DND-41 (cell line): ENCODE measurements around the gene POR.
"Not testable (repeated sequence)": the region's sequence is repeated elsewhere in the genome, so short reads cannot be mapped to it uniquely, and the experiment has no call there.

ENCODE experiments used
- EZH2 ChIP-seq: IDR thresholded peaks from 3 replicates; pipeline ENCODE4 v1.6.1; 2012; ENCODE audit warnings: borderline replicate concordance, low read depth, mild to moderate bottlenecking, moderate library complexity, low read length, inconsistent platforms; ENCODE audit not compliant: severe bottlenecking
- TF ChIP-seq, protein P1 (sequence below): IDR thresholded peaks from 2 replicates; pipeline ENCODE4 v1.5.1; 2012; ENCODE audit warnings: borderline replicate concordance, low read length, moderate library complexity, mild to moderate bottlenecking; ENCODE audit not compliant: poor library complexity, severe bottlenecking; ENCODE audit errors: extremely low read depth

DNA sequence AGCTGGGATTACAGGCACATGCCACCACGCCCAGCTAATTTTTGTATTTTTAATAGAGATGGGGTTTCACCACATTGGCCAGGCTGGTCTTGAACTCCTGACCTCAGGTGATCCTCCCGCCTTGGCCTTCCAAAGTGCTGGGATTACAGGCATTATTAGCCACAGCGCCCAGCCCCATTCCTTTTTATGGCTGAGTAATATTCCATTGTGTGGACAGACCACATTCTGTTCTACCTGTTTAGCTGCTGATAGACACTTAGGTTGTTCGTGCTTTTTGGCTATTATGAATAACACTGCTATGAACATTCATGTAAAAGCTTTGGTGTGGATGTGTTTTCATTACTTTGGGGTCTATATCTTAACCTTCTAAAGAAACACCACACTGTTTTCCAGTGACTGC, 103.6 kb downstream of the POR start:
- TF ChIP-seq, protein P1, sequence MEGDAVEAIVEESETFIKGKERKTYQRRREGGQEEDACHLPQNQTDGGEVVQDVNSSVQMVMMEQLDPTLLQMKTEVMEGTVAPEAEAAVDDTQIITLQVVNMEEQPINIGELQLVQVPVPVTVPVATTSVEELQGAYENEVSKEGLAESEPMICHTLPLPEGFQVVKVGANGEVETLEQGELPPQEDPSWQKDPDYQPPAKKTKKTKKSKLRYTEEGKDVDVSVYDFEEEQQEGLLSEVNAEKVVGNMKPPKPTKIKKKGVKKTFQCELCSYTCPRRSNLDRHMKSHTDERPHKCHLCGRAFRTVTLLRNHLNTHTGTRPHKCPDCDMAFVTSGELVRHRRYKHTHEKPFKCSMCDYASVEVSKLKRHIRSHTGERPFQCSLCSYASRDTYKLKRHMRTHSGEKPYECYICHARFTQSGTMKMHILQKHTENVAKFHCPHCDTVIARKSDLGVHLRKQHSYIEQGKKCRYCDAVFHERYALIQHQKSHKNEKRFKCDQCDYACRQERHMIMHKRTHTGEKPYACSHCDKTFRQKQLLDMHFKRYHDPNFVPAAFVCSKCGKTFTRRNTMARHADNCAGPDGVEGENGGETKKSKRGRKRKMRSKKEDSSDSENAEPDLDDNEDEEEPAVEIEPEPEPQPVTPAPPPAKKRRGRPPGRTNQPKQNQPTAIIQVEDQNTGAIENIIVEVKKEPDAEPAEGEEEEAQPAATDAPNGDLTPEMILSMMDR = not testable (repeated sequence)
- TF ChIP-seq EZH2 = not testable (repeated sequence)
